RWPE1 (cell line): Measurements from ENCODE around the gene CXCR4.

Source experiments
- CTCF ChIA-PET: fragments of 350-600 bp; sonication (Branson Sonifier 250); formaldehyde crosslinking; extraction: SDS; loops from one replicate; lab custom pipeline; 2021; lab: Yijun Ruan, JAX
- POLR2A ChIA-PET: fragments of 400-600 bp; formaldehyde crosslinking; extraction: SDS; loops from one replicate; lab custom pipeline; 2020; ENCODE audit warnings: antibody characterized with exemption; ENCODE audit not compliant: low non-redundant PET; lab: Yijun Ruan, JAX
- DNase-seq: peaks from one replicate; pipeline ENCODE4 v3.0.0; 2012; ENCODE audit warnings: low spot score
- H3K27ac ChIP-seq: fragments of 450-650 bp; 2 replicates; pipeline ENCODE4 v1.5.1; 2017
- TF ChIP-seq, protein P1 (sequence below): fragments of 450-650 bp; conservative IDR thresholded peaks from 2 replicates; pipeline ENCODE4 v1.5.1; 2017; ENCODE audit warnings: low read depth, mild to moderate bottlenecking

Gene CXCR4

GRCh38 chr2:136116813-136117390 lies 1.0 kb downstream of the CXCR4 start:
- no peak for DNase-seq
- no peak overlapping the region for H3K27ac ChIP-seq
- CTCF ChIA-PET, result no interaction called here
- TF ChIP-seq, protein P1, sequence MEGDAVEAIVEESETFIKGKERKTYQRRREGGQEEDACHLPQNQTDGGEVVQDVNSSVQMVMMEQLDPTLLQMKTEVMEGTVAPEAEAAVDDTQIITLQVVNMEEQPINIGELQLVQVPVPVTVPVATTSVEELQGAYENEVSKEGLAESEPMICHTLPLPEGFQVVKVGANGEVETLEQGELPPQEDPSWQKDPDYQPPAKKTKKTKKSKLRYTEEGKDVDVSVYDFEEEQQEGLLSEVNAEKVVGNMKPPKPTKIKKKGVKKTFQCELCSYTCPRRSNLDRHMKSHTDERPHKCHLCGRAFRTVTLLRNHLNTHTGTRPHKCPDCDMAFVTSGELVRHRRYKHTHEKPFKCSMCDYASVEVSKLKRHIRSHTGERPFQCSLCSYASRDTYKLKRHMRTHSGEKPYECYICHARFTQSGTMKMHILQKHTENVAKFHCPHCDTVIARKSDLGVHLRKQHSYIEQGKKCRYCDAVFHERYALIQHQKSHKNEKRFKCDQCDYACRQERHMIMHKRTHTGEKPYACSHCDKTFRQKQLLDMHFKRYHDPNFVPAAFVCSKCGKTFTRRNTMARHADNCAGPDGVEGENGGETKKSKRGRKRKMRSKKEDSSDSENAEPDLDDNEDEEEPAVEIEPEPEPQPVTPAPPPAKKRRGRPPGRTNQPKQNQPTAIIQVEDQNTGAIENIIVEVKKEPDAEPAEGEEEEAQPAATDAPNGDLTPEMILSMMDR, result no peak
- POLR2A ChIA-PET, result no interaction called here

- DNase-seq, result no peak
- POLR2A ChIA-PET, result no interaction called here
- H3K27ac ChIP-seq, result no peak overlapping the region
- TF ChIP-seq, protein P1, result no peak
- CTCF ChIA-PET, result no interaction called here
Measured at GRCh38 chr2:136116151-136116812, 1.7 kb downstream of the CXCR4 start.

DNA sequence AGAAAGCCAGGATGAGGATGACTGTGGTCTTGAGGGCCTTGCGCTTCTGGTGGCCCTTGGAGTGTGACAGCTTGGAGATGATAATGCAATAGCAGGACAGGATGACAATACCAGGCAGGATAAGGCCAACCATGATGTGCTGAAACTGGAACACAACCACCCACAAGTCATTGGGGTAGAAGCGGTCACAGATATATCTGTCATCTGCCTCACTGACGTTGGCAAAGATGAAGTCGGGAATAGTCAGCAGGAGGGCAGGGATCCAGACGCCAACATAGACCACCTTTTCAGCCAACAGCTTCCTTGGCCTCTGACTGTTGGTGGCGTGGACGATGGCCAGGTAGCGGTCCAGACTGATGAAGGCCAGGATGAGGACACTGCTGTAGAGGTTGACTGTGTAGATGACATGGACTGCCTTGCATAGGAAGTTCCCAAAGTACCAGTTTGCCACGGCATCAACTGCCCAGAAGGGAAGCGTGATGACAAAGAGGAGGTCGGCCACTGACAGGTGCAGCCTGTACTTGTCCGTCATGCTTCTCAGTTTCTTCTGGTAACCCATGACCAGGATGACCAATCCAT lies 2.7 kb downstream of the CXCR4 start:
- ChIA-PET POLR2A (no interaction called here), CTCF (no interaction called here)
- DNase-seq, result no peak
- H3K27ac ChIP-seq, result no peak overlapping the region
- TF ChIP-seq, protein P1, result no peak

DNA sequence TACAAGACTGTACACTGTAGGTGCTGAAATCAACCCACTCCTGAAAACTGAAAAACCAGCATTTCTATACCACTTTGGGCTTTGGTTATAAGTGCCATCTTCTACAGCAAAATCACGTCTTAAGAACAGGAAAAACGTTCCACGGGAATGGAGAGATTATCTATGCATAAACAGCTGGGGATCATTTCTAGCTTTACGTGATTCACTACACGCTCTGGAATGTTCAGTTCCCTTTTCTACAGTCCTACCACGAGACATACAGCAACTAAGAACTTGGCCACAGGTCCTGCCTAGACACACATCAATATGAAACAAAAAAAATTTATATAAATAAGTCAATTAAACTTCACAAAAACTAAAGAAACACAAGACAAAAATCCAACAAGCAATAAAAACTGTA lies 3.6 kb downstream of the CXCR4 start:
- DNase-seq, result no peak
- ChIA-PET CTCF (interaction anchor here (0.7 kb wide), 1 partner anchor 171 kb away, joined by 4 read pairs; no protein-coding TSS in a partner anchor), POLR2A (no interaction called here)
- TF ChIP-seq, protein P1, result no peak
- H3K27ac ChIP-seq, result no peak overlapping the region

GRCh38 chr2:136113209-136113971 lies 4.6 kb downstream of the CXCR4 start:
- POLR2A ChIA-PET, result no interaction called here
- TF ChIP-seq, protein P1, result no peak
- H3K27ac ChIP-seq, result no peak overlapping the region
- no peak for DNase-seq
- CTCF ChIA-PET, result no interaction called here

DNA sequence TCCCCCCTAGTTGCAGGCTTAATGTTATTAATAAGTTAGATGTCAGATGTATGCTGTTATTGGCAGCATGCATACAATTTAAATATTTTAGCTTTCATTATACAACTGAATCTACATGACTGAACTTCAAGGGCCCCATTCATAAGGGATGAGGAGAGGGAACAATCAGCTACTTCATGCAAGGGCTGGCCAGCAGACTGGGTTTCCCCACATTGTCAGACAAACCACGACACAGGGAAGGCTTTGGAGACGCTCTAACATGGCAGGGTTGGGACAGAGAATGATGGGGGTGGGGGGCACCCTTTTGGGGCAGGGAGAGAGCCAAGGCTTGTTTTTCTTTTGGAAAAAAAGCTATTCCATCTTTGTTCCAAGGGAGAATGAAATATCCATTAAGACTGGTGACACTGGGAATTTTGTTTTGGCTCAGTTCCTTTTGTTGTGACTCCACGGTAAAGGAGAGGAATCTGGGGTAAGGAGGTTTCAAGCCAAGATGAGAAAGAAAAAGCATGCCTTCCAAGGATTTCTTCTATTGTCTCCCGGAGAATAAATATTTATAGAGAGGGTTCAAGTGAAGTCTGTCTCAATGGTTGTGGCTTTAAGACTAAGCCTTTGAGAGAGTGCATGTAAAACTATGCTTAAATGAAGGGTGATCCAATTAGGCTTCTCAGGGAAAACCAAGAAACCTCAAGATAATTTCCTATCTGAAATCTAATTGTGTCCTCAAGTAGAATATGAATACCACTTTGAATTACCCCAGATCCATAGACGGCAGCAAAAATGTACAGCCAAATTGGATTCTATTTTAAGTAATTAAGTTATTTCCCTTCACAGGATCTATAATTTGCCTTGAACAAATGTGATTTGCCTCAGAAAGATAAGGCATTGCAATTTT lies 5.4 kb downstream of the CXCR4 start:
- H3K27ac ChIP-seq, result no peak overlapping the region
- POLR2A ChIA-PET, result no interaction called here
- TF ChIP-seq, protein P1, result no peak
- DNase-seq, result no peak
- CTCF ChIA-PET, result interaction anchor here (0.6 kb wide), 1 partner anchor 292 kb away, joined by 4 read pairs; no protein-coding TSS in a partner anchor
